H9 (cell line): Measurements from ENCODE around the gene KRTAP10-8. TPM values are rescaled to one million over a fixed set of nuclear protein-coding genes. Genes with fewer than 3 reads are reported as not detected.

Experiments used
- DNase-seq: peaks from one replicate; pipeline ENCODE4 v3.0.0-alpha.2; 2017
- H2AFZ ChIP-seq: one replicate; pipeline ENCODE4 v1.6.1; 2013; ENCODE audit warnings: mild to moderate bottlenecking, low read length, control low read depth, moderate library complexity
- H2AK5ac ChIP-seq: 2 replicates; pipeline ENCODE4 v1.6.1; 2013; ENCODE audit warnings: low read length, control low read depth, mixed read lengths; ENCODE audit not compliant: insufficient read length
- H2BK120ac ChIP-seq: one replicate; pipeline ENCODE4 v1.6.1; 2013; ENCODE audit warnings: low read depth, mild to moderate bottlenecking, low read length, control low read depth, inconsistent platforms; ENCODE audit not compliant: poor library complexity, severe bottlenecking
- H2BK12ac ChIP-seq: 2 replicates; pipeline ENCODE4 v1.6.1; 2013; ENCODE audit warnings: low read length, control low read depth, mixed read lengths, low read depth; ENCODE audit not compliant: insufficient read length
- H2BK15ac ChIP-seq: 2 replicates; pipeline ENCODE4 v1.6.1; 2013; ENCODE audit warnings: low read depth, low read length, control low read depth
- H2BK20ac ChIP-seq: one replicate; pipeline ENCODE4 v1.6.1; 2013; ENCODE audit warnings: low read depth, mild to moderate bottlenecking, low read length, control low read depth, inconsistent platforms; ENCODE audit not compliant: poor library complexity, severe bottlenecking
- H2BK5ac ChIP-seq: 2 replicates; pipeline ENCODE4 v1.6.1; 2013; ENCODE audit warnings: low read length, control low read depth, mixed read lengths; ENCODE audit not compliant: insufficient read length
- H3K14ac ChIP-seq: 2 replicates; pipeline ENCODE4 v1.6.1; 2013; ENCODE audit warnings: low read length, control low read depth; ENCODE audit not compliant: insufficient read depth
- H3K18ac ChIP-seq: 2 replicates; pipeline ENCODE4 v1.6.1; 2013; ENCODE audit warnings: low read depth, mild to moderate bottlenecking, mixed read lengths, low read length, control low read depth; ENCODE audit not compliant: insufficient read length
- H3K23ac ChIP-seq: 2 replicates; pipeline ENCODE4 v1.6.1; 2013; ENCODE audit warnings: low read length, control low read depth, mixed read lengths, low read depth; ENCODE audit not compliant: insufficient read length
- H3K23me2 ChIP-seq: 2 replicates; pipeline ENCODE4 v1.6.1; 2013; ENCODE audit warnings: low read depth, mild to moderate bottlenecking, mixed read lengths, low read length, control low read depth; ENCODE audit not compliant: insufficient read length, poor library complexity, severe bottlenecking
- H3K27ac ChIP-seq: 2 replicates; pipeline ENCODE4 v1.5.1; 2013; ENCODE audit warnings: low read length, control low read depth, mixed read lengths, low read depth; ENCODE audit not compliant: insufficient read length
- H3K27me3 ChIP-seq: 2 replicates; pipeline ENCODE4 v1.6.1; 2013; ENCODE audit warnings: low read length, control low read depth, inconsistent platforms; ENCODE audit not compliant: insufficient read depth
- H3K4ac ChIP-seq: 2 replicates; pipeline ENCODE4 v1.6.1; 2013; ENCODE audit warnings: low read depth, mild to moderate bottlenecking, control low read depth, inconsistent platforms, low read length, moderate library complexity
- H3K4me1 ChIP-seq: 2 replicates; pipeline ENCODE4 v1.6.1; 2013; ENCODE audit warnings: low read length, control low read depth, inconsistent platforms; ENCODE audit not compliant: insufficient read depth
- H3K4me2 ChIP-seq: 2 replicates; pipeline ENCODE4 v1.6.1; 2013; ENCODE audit warnings: low read length, control low read depth, mixed read lengths; ENCODE audit not compliant: insufficient read length, insufficient read depth
- H3K56ac ChIP-seq: 2 replicates; pipeline ENCODE4 v1.6.1; 2013; ENCODE audit warnings: low read depth, mild to moderate bottlenecking, mixed read lengths, low read length, control low read depth; ENCODE audit not compliant: insufficient read length
- H3K79me1 ChIP-seq: 2 replicates; pipeline ENCODE4 v1.6.1; 2013; ENCODE audit warnings: low read depth, mild to moderate bottlenecking, moderate library complexity, low read length, control low read depth, inconsistent platforms; ENCODE audit not compliant: insufficient read depth, poor library complexity, severe bottlenecking
- H3K79me2 ChIP-seq: 2 replicates; pipeline ENCODE4 v1.6.1; 2013; ENCODE audit warnings: low read length, control low read depth, inconsistent platforms; ENCODE audit not compliant: insufficient read depth
- H3K9ac ChIP-seq: 2 replicates; pipeline ENCODE4 v1.6.1; 2013; ENCODE audit warnings: low read length, control low read depth, mixed read lengths; ENCODE audit not compliant: insufficient read length; ENCODE audit errors: extremely low read depth
- H3K9me3 ChIP-seq: one replicate; pipeline ENCODE4 v1.6.1; 2013; ENCODE audit warnings: low read depth, low read length, inconsistent platforms; ENCODE audit not compliant: control insufficient read depth
- H3T11ph ChIP-seq: one replicate; pipeline ENCODE4 v1.6.1; 2013; ENCODE audit warnings: mild to moderate bottlenecking, low read length, control low read depth, inconsistent platforms
- H4K20me1 ChIP-seq: one replicate; pipeline ENCODE4 v1.6.1; 2013; ENCODE audit not compliant: control insufficient read depth, insufficient read length, insufficient read depth
- H4K5ac ChIP-seq: 2 replicates; pipeline ENCODE4 v1.6.1; 2013; ENCODE audit warnings: low read depth, mild to moderate bottlenecking, mixed read lengths, low read length, control low read depth; ENCODE audit not compliant: insufficient read length
- H4K8ac ChIP-seq: replicated peaks from 2 replicates; pipeline ENCODE4 v1.6.1; 2013; ENCODE audit warnings: low read length, control low read depth, mixed read lengths, low read depth; ENCODE audit not compliant: insufficient read length
- H4K91ac ChIP-seq: 2 replicates; pipeline ENCODE4 v1.6.1; 2013; ENCODE audit warnings: low read depth, mild to moderate bottlenecking, moderate library complexity, mixed read lengths, low read length, control low read depth; ENCODE audit not compliant: insufficient read length
- H3K27ac Mint-ChIP-seq, 3 experiments: 2 replicates in 2 of 3; 3 replicates in 1 of 3; pipeline ENCODE4 v1.8.0; 2020 to 2021; ENCODE audit warnings: mixed read lengths in 3 of 3, mild to moderate bottlenecking in 1 of 3, moderate library complexity in 1 of 3
- H3K27me3 Mint-ChIP-seq: 2 replicates; pipeline ENCODE4 v1.8.0; 2021; ENCODE audit warnings: low read depth, mild to moderate bottlenecking, moderate library complexity, mixed read lengths
- H3K36me3 Mint-ChIP-seq, 3 experiments: 2 replicates in 2 of 3; 3 replicates in 1 of 3; pipeline ENCODE4 v1.8.0; 2020 to 2021; ENCODE audit warnings: low read depth in 3 of 3, mixed read lengths in 3 of 3; ENCODE audit not compliant: insufficient read depth in 1 of 3
- H3K4me1 Mint-ChIP-seq, 2 experiments: 2 replicates each; pipeline ENCODE4 v1.8.0; 2020; ENCODE audit warnings: mixed read lengths in 2 of 2
- H3K4me3 Mint-ChIP-seq, 2 experiments: 2 replicates in 1 of 2; 3 replicates in 1 of 2; pipeline ENCODE4 v1.8.0; 2020 to 2021; ENCODE audit warnings: mild to moderate bottlenecking in 2 of 2, mixed read lengths in 2 of 2, moderate library complexity in 1 of 2
- H3K9me3 Mint-ChIP-seq, 2 experiments: 2 replicates in 1 of 2; 3 replicates in 1 of 2; pipeline ENCODE4 v1.8.0; 2020; ENCODE audit warnings: mild to moderate bottlenecking in 2 of 2, mixed read lengths in 2 of 2, moderate library complexity in 1 of 2
- CTCF ChIP-seq: fragments of 200-600 bp; sonication (generic); conservative IDR thresholded peaks from 3 replicates; pipeline ENCODE4 v1.8.0; 2021; ENCODE audit warnings: antibody characterized with exemption, mild to moderate bottlenecking
- WGBS: extraction: QIAGEN DNeasy Blood & Tissue Kit; methylation state at CpG from one replicate; pipeline ENCODE4 v1.1.7; 2013; ENCODE audit warnings: missing lambda C conversion rate, low lambda C conversion rate, mixed read lengths; ENCODE audit not compliant: insufficient read length; ENCODE audit errors: extremely low coverage; 5-methylcytosine and 5-hydroxymethylcytosine counted together
- total RNA-seq: library from RNA; stranded (reverse); gene quantifications from 2 replicates; pipeline ENCODE4 v1.2.1, GENCODE V29; 2021

The KRTAP10-8 gene
- total RNA-seq, 1 experiment from 2014 or later = not detected

DNA sequence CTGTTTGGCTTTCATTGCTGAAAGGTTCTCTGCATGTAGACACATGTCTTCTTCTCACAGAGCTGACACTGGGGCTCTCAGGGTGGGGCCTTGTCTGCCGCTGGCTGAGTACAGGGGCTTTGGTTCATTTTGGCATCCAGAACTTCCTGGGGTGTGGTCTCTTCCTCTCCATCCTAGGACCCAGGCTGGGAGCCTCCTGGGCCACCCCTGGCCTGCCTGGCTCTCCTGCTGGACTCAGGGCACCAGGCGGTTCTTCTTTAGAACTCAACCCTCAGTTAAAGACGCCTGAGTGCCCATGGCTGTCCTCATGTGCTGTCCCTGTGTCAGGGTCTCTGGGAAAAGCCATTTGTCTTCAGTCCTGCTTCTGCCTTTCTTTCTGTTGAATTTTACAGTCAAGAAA is 26.0 kb upstream of the KRTAP10-8 start:
- peaks cover 4 to 14% of the 10 kb centered on the region in 2 experiments for H3K9me3 Mint-ChIP-seq
- peaks cover 0 to 11% (median 0%) of the 10 kb centered on the region in 3 experiments; a peak in 4 of 7 replicates for H3K36me3 Mint-ChIP-seq

More for the DNA sequence above, 26.0 kb upstream of the KRTAP10-8 start:
- H4K20me1 ChIP-seq = no peaks in the 10 kb centered on the region
- no peak overlapping the region for H2BK12ac ChIP-seq
- H3K23ac ChIP-seq = no peak overlapping the region
- H3K27me3 Mint-ChIP-seq = peaks cover 14% of the 10 kb centered on the region
- no peak overlapping the region for H2BK120ac ChIP-seq
- no peak for TF ChIP-seq CTCF
- H4K91ac ChIP-seq = no peak overlapping the region
- no peak overlapping the region for H3K4me2 ChIP-seq
- H3K27me3 ChIP-seq = no peaks in the 10 kb centered on the region
- H3K4me1 ChIP-seq = no peaks in the 10 kb centered on the region
- no peaks in the 10 kb centered on the region for H3K9me3 ChIP-seq
- no peak overlapping the region for H2AK5ac ChIP-seq
- no CpG with 5 or more reads among the region's 3 CpGs for WGBS
- H3K56ac ChIP-seq = no peak overlapping the region
- H2BK5ac ChIP-seq = no peak overlapping the region
- H3K79me1 ChIP-seq = no peaks in the 10 kb centered on the region
- H2BK20ac ChIP-seq = no peak overlapping the region
- H3T11ph ChIP-seq = no peak overlapping the region
- H3K18ac ChIP-seq = no peak overlapping the region
- no peak overlapping the region for H4K8ac ChIP-seq
- no peak overlapping the region for H3K4ac ChIP-seq
- DNase-seq = no peak
- H3K9ac ChIP-seq = no peak overlapping the region
- H2BK15ac ChIP-seq = no peak overlapping the region
- no peak overlapping the region for H3K14ac ChIP-seq
- no peak overlapping the region for H2AFZ ChIP-seq
- no peak overlapping the region for H4K5ac ChIP-seq
- H3K27ac ChIP-seq = no peak overlapping the region
- no peak overlapping the region for H3K27ac Mint-ChIP-seq
- no peak overlapping the region for H3K4me3 Mint-ChIP-seq
- no peaks in the 10 kb centered on the region for H3K79me2 ChIP-seq
- H3K4me1 Mint-ChIP-seq = peaks cover 15 to 19% of the 10 kb centered on the region in 2 experiments
- H3K23me2 ChIP-seq = no peaks in the 10 kb centered on the region
